HuH-7.5 (cell line): ENCODE results near the gene BARX1.

Source experiments
- DNase-seq: peaks from one replicate; pipeline ENCODE4 v3.0.0; 2011; ENCODE audit warnings: low spot score

BARX1 gene

GRCh38 chr9:93917121-93917853 lies 37.9 kb downstream of the BARX1 start:
- DNase-seq = no peak

GRCh38 chr9:93916358-93916757 lies 38.8 kb downstream of the BARX1 start:
- DNase-seq = no peak

- DNase-seq = no peak
Observed at GRCh38 chr9:93911801-93912554, 43.2 kb downstream of the BARX1 start.

GRCh38 chr9:93911136-93911745 lies 43.9 kb downstream of the BARX1 start:
- DNase-seq = no peak

GRCh38 chr9:93910598-93910997 lies 44.6 kb downstream of the BARX1 start:
- no peak for DNase-seq

GRCh38 chr9:93910196-93910595 lies 45.0 kb downstream of the BARX1 start:
- no peak for DNase-seq

GRCh38 chr9:93909242-93909616 lies 45.9 kb downstream of the BARX1 start:
- no peak for DNase-seq

- DNase-seq = no peak
Observed at GRCh38 chr9:93908591-93909241, 46.4 kb downstream of the BARX1 start.

GRCh38 chr9:93907551-93908199 lies 47.5 kb downstream of the BARX1 start:
- no peak for DNase-seq

- no peak for DNase-seq
Observed at GRCh38 chr9:93906195-93906880, 48.8 kb downstream of the BARX1 start.

GRCh38 chr9:93905473-93906133 lies 49.6 kb downstream of the BARX1 start:
- DNase-seq = no peak

GRCh38 chr9:93904649-93905472 lies 50.3 kb downstream of the BARX1 start:
- no peak for DNase-seq

GRCh38 chr9:93903886-93904648 lies 51.1 kb downstream of the BARX1 start:
- no peak for DNase-seq

GRCh38 chr9:93902780-93903655 lies 52.1 kb downstream of the BARX1 start:
- DNase-seq = no peak

GRCh38 chr9:93902051-93902779 lies 52.9 kb downstream of the BARX1 start:
- no peak for DNase-seq
